Measurements from ENCODE around the gene NUP85.
A peak's percentile ranks its signal among the peaks of the same experiment; 100 is the strongest.
"Not testable (repeated sequence)": the region's sequence is repeated elsewhere in the genome, so short reads cannot be mapped to it uniquely, and the experiment has no call there.

NUP85 gene

GRCh38 chr17:75241502-75241901 lies 36.0 kb downstream of the NUP85 start:
- DNase-seq, result no peak
- no peak for TF ChIP-seq GATA1 (IDR thresholded peaks at IDR 0.05; ENCODE audit: low read depth, low read length)
- no peak for TF ChIP-seq POLR2A (IDR thresholded peaks at IDR 0.05; ENCODE audit: low read length)

GRCh38 chr17:75241996-75242460 lies 36.5 kb downstream of the NUP85 start:
- TF ChIP-seq GATA1 (IDR thresholded peaks at IDR 0.05; ENCODE audit: low read depth, low read length), result no peak
- TF ChIP-seq POLR2A (IDR thresholded peaks at IDR 0.05; ENCODE audit: low read length), result no peak
- no peak for DNase-seq

GRCh38 chr17:75242461-75243042 lies 37.1 kb downstream of the NUP85 start:
- no peak for TF ChIP-seq GATA1 (IDR thresholded peaks at IDR 0.05; ENCODE audit: low read depth, low read length)
- no peak for TF ChIP-seq POLR2A (IDR thresholded peaks at IDR 0.05; ENCODE audit: low read length)
- no peak for DNase-seq

DNA sequence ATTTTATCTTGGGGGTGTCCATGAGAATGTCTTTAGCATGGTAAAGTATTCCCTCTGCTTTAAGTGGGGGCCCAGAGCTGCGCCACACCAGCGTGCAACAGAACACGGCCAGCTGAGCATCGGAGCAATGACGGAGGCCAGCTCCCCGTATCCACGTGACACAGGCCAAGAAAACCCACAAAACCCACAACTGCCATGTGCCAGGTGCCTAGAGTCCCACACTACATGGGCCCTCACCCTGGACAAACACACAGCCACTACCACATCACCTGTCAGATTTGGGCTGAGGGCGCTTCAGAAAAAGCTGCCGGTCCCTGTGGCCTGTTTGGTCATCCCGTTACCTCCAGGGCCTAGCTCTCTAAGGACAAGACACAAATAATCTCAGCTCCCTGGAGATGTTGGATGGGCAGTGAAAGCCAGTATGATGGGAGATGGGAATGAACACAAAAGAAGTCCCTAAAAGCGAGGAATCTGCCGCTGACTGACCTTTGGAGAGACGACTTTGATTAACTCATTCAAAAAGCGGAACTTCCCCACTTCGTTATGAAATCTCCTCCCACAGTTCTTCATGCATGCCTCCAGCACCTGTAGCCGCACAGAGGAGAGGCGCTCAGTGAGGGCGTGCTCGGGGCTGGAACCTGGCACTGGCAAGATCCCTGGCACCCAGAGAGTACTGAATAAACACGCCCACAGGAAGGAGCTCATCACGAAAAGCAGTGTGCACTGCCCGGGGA lies 38.8 kb downstream of the NUP85 start:
- no peak for DNase-seq
- TF ChIP-seq POLR2A (IDR thresholded peaks at IDR 0.05; ENCODE audit: low read length), result no peak
- no peak for TF ChIP-seq GATA1 (IDR thresholded peaks at IDR 0.05; ENCODE audit: low read depth, low read length)

- TF ChIP-seq GATA1 (IDR thresholded peaks at IDR 0.05; ENCODE audit: low read depth, low read length), result no peak
Measured at GRCh38 chr17:75245011-75245410, 39.5 kb downstream of the NUP85 start.

DNA sequence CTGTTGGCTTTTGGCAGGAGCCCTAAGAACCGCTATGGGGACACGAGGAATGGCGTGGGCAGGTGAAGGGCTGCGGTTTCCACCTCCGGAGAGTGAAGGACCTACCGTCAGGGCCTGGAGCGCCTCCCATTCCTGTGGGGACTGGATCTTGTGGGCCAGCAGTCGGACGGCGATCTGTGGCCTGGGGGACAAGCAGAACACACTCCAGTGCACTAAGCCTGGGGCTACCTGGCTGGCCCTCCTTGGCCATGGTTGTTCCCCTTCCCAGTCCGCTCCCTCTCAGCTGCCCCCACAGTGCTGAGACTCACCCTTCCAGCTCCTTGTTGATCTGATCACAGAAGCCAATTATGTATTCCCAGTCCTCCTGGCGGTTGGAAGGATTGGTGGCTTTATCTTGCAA lies 40.9 kb downstream of the NUP85 start:
- TF ChIP-seq GATA1 (IDR thresholded peaks at IDR 0.05; ENCODE audit: low read depth, low read length), result no peak
- no peak for TF ChIP-seq POLR2A (IDR thresholded peaks at IDR 0.05; ENCODE audit: low read length)
- DNase-seq, result no peak

More at GRCh38 chr17:75245011-75245410, 39.5 kb downstream of the NUP85 start:
- DNase-seq, result no peak

- DNase-seq, result no peak
- no peak for TF ChIP-seq POLR2A (IDR thresholded peaks at IDR 0.05; ENCODE audit: low read length)
- no peak for TF ChIP-seq GATA1 (IDR thresholded peaks at IDR 0.05; ENCODE audit: low read depth, low read length)
Measured at GRCh38 chr17:75249564-75249963, 44.1 kb downstream of the NUP85 start.

DNA sequence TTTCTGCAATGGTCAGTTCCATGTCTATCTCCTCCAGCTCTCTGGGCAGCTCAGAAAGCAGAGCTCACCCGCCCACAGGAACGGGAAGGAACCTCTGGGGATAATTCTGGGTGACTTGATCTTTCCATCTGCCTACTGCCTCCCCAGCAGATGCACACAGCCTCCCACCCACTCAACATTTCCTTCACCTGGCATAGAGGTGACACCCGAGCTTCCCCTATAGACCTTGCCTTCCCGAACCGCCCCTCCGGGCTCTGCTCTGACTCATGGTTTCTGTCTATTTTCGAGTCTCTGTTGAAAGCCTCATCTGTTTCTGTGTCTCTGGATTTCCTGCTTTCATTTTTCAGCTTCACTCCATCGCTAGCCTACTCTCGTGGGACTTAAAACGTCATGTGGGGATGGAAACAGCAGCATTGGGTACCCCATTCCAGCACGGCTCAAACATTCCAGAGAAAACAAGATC lies 44.6 kb downstream of the NUP85 start:
- no peak for TF ChIP-seq GATA1 (IDR thresholded peaks at IDR 0.05; ENCODE audit: low read depth, low read length)

GRCh38 chr17:75252039-75252816 lies 46.7 kb downstream of the NUP85 start:
- no peak for TF ChIP-seq POLR2A (IDR thresholded peaks at IDR 0.05; ENCODE audit: low read length)
- no peak for TF ChIP-seq GATA1 (IDR thresholded peaks at IDR 0.05; ENCODE audit: low read depth, low read length)

More for the DNA sequence above, 44.6 kb downstream of the NUP85 start:
- no peak for DNase-seq

DNA sequence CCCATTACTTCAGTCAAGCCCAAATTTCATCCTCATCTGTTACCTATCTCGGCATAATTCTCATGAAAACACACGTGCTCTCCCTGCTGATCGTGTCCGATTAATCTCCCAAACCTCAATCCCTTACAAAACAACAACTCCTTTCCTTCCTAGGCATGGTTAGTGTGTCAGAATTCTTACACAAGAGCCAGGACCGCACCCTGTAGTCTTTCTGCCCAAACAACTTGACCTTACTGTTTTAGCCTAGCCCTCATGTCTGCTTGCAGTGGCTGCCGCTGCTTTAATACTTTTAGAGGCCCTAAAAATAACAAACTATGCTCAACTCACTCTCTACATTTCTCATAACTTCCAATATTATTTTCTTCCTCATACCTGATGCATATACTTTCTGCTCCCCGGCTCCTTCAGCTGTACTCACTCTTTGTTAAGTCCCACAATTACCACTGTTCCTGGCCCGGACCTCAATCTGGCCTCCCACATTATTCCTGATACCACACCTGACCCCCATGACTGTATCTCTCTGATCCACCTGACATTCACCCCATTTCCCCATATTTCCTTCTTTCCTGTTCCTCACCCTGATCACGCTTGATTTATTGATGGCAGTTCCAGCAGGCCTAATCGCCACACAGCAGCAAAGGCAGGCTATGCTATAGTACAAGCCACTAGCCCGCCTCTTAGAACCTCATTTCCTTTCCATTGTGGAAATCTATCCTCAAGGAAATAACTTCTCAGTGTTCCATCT lies 50.6 kb downstream of the NUP85 start:
- DNase-seq, result not testable (repeated sequence)

More at GRCh38 chr17:75252039-75252816, 46.7 kb downstream of the NUP85 start:
- DNase-seq, result no peak

GRCh38 chr17:75257228-75257627 lies 51.7 kb downstream of the NUP85 start:
- not testable (repeated sequence) for DNase-seq

GRCh38 chr17:75260641-75261335 lies 55.3 kb downstream of the NUP85 start:
- peak in 1 of 2 experiments; percentile 64 for DNase-seq
- no peak for TF ChIP-seq GATA1 (IDR thresholded peaks at IDR 0.05; ENCODE audit: low read depth, low read length)
- no peak for TF ChIP-seq POLR2A (IDR thresholded peaks at IDR 0.05; ENCODE audit: low read length)

DNA sequence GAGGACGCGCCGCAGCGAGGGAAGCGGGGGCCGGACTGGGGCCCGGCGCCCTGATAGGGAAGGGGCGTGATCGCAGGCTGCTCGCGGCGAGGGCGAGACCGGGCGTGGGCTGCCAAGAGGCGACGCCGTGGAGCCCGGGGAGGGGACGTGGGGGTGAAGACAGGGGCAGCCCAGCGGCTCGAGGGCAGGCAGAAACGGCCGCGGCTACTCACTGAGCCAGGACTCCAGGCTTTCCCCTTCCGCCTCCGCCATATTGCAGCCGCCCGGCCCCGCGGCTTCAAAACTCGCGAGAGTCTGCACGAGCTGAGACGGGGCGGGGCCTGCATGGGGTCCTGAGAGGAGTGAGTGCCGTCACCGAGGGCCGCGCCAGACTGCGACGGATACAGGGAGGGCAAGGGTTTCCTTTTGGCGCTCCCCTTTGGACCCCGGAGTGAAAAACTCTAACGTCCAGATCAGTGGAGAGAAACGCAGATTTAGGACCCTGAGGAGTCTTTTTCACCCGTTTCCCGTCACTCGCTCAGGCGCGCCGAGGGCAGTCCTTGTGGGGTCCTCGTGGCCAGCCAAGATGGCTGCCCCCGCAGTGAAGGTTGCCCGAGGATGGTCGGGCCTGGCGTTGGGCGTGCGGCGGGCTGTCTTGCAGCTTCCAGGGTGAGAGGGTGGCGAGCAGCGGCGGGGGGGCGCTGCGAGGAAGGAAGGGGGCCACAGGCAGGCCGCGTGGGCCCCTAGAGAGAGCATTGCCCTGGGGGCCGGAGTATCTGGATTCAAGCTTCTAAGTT lies 56.0 kb downstream of the NUP85 start, which contains the start of the genes GGA3 and MRPS7:
Gene GGA3, minus strand, starts transcription at position 271 of the 776 bp plus-strand sequence. Its CDS starts 19 bp downstream, at position 252.
Gene MRPS7, plus strand, starts transcription at position 544 of the 776 bp plus-strand sequence. Its CDS starts 22 bp downstream, at position 566.
- TF ChIP-seq POLR2A (IDR thresholded peaks at IDR 0.05; ENCODE audit: low read length) (peak; percentile 92), GATA1 (IDR thresholded peaks at IDR 0.05; ENCODE audit: low read depth, low read length) (no peak)
- DNase-seq, result peak; percentile 95 to 97
